Body of pancreas (tissue), 4 donors: Measurements from ENCODE around the gene RPS16. TPM values are rescaled to one million over a fixed set of nuclear protein-coding genes. Genes with fewer than 3 reads are reported as not detected.

Experiments
- ATAC-seq: fragments of 150-250 bp; one replicate; pipeline ENCODE4 v1.9.1; 2016
- DNase-seq, 4 donors: peaks; one replicate each; pipeline ENCODE4 v3.0.0-alpha.2; 2019
- H3K27ac ChIP-seq, 4 donors: fragments of 200-600 bp; sonication (generic); 1 replicate in 3 of 4; 2 replicates in 1 of 4; pipeline versions ENCODE4 v1.5.1 to v1.6.1; 2016 to 2019; ENCODE audit warnings: mild to moderate bottlenecking in 1 of 4, mixed read lengths in 1 of 4, moderate library complexity in 1 of 4
- H3K27me3 ChIP-seq, 2 donors: fragments of 200-600 bp; sonication (generic); one replicate each; pipeline ENCODE4 v1.6.0; 2016; ENCODE audit warnings: mild to moderate bottlenecking in 1 of 2
- H3K36me3 ChIP-seq, 2 donors: fragments of 200-600 bp; sonication (generic); replicated peaks in 1 of 2; 2 replicates each; pipeline ENCODE4 v1.5.1; 2016; ENCODE audit warnings: low read depth in 2 of 2; ENCODE audit not compliant: insufficient read depth in 1 of 2
- H3K4me1 ChIP-seq: fragments of 200-600 bp; sonication (generic); one replicate; pipeline ENCODE4 v1.6.0; 2016
- H3K4me3 ChIP-seq, 2 donors: fragments of 200-600 bp; sonication (generic); 1 replicate in 1 of 2; 2 replicates in 1 of 2; pipeline ENCODE4 v1.5.1; 2016 to 2019
- H3K9me3 ChIP-seq, 3 donors: fragments of 200-600 bp; sonication (generic); 1 replicate in 2 of 3; 2 replicates in 1 of 3; pipeline ENCODE4 v1.5.1; 2016
- CTCF ChIP-seq, 7 experiments: fragments of 450-650 bp in 4 of 7; fragments of 200-600 bp in 3 of 7; sonication (generic) in 3 of 7; IDR thresholded peaks; one replicate each; pipeline ENCODE4 v1.5.1; 2016 to 2019; ENCODE audit warnings: antibody characterized with exemption in 7 of 7
- POLR2A ChIP-seq, 3 donors: fragments of 450-650 bp; IDR thresholded peaks; one replicate each; pipeline ENCODE4 v1.6.1; 2016; ENCODE audit warnings: antibody characterized with exemption in 3 of 3, mild to moderate bottlenecking in 2 of 3
- WGBS, 2 donors: methylation state at CpG; one replicate each; pipeline ENCODE4 v1.1.5; 2017; 5-methylcytosine and 5-hydroxymethylcytosine counted together
- intact Hi-C: fragments of 100-400 bp; cut with DNase I; formaldehyde crosslinking; loops from one replicate; pipeline ENCODE4 v1.15.1; 2023
- total RNA-seq, 2 donors: library from RNA; depleted of rRNA; stranded (reverse); fragments of >200 nt; gene quantifications; one replicate each; pipeline ENCODE4 v1.1.0, GENCODE V29; 2016

Gene RPS16
- total RNA-seq, 2 donors from 2014 or later: 573 to 1,475 TPM

GRCh38 chr19:39411081-39411831 is 24.5 kb downstream of the RPS16 start:
- no peaks in the 10 kb centered on the region for H3K36me3 ChIP-seq
- H3K9me3 ChIP-seq: no peaks in the 10 kb centered on the region
- H3K4me1 ChIP-seq: peaks cover 54% of the 10 kb centered on the region
- H3K4me3 ChIP-seq: no peak overlapping the region
- 2 to 3% methylated on average over 9 of the region's 9 CpGs for WGBS, 2 donors
- no peaks in the 10 kb centered on the region for H3K27me3 ChIP-seq
- DNase-seq: peak; percentile 71 to 84 (median 78)
- peak overlapping the region; percentile 88 to 98 (median 96) for H3K27ac ChIP-seq
- peak; percentile 3 for ATAC-seq
- intact Hi-C loops: loop anchor here (10.0 kb wide), 1 partner anchor 66 kb away; the partner anchor contains the start of gene SAMD4B
- TF ChIP-seq POLR2A (IDR thresholded peaks at IDR 0.05): peak in 2 of 3 donors; percentile 64 to 71
- TF ChIP-seq CTCF (IDR thresholded peaks at IDR 0.05): peak in 1 of 7 experiments; percentile 11

- DNase-seq (no peak), ATAC-seq (no peak)
- 18 to 58% methylated on average over 1 of the region's 1 CpG for WGBS, 2 donors
- peaks cover 59% of the 10 kb centered on the region for H3K4me1 ChIP-seq
- no peak for TF ChIP-seq CTCF (IDR thresholded peaks at IDR 0.05)
- TF ChIP-seq POLR2A (IDR thresholded peaks at IDR 0.05): no peak
- H3K27me3 ChIP-seq: no peaks in the 10 kb centered on the region
- H3K9me3 ChIP-seq: no peaks in the 10 kb centered on the region
- no peak overlapping the region for H3K4me3 ChIP-seq
- no peaks in the 10 kb centered on the region for H3K36me3 ChIP-seq
- intact Hi-C loops: loop anchor here (10.0 kb wide), 1 partner anchor 66 kb away; the partner anchor contains the start of gene SAMD4B
- peak overlapping the region; percentile 88 to 98 (median 96) for H3K27ac ChIP-seq
Measured at GRCh38 chr19:39410831-39411080, 25.0 kb downstream of the RPS16 start.

- WGBS, 2 donors: 2 to 4% methylated on average over 23 to 34 of the region's 35 CpGs
- Histone ChIP-seq H3K4me1 (peaks cover 63% of the 10 kb centered on the region), H3K4me3 (peak overlapping the region; percentile 10 to 42), H3K27me3 (no peaks in the 10 kb centered on the region), H3K27ac (peak overlapping the region; percentile 88 to 98 (median 96)), H3K36me3 (no peaks in the 10 kb centered on the region), H3K9me3 (no peaks in the 10 kb centered on the region)
- no peak for TF ChIP-seq CTCF (IDR thresholded peaks at IDR 0.05)
- TF ChIP-seq POLR2A (IDR thresholded peaks at IDR 0.05): peak in 2 of 3 donors; percentile 67 to 76
- ATAC-seq (peak; percentile 3), DNase-seq (peak; percentile 63 to 78 (median 70))
- intact Hi-C loops: loop anchor here (10.0 kb wide), 1 partner anchor 65 kb away; the partner anchor contains the start of gene SAMD4B
Measured at GRCh38 chr19:39410017-39410830, 25.5 kb downstream of the RPS16 start.

GRCh38 chr19:39409208-39410016 is 26.3 kb downstream of the RPS16 start:
- peak; percentile 90 to 93 (median 91) for TF ChIP-seq POLR2A (IDR thresholded peaks at IDR 0.05)
- peak in 1 of 7 experiments; percentile 9 for TF ChIP-seq CTCF (IDR thresholded peaks at IDR 0.05)
- Histone ChIP-seq H3K9me3 (no peaks in the 10 kb centered on the region), H3K27me3 (no peaks in the 10 kb centered on the region), H3K36me3 (no peaks in the 10 kb centered on the region), H3K4me3 (peak overlapping the region; percentile 10 to 42), H3K27ac (peak overlapping the region; percentile 92 to 98 (median 96)), H3K4me1 (peaks cover 63% of the 10 kb centered on the region)
- DNase-seq: peak; percentile 95 to 98 (median 96)
- intact Hi-C loops: loop anchor here (10.0 kb wide), 1 partner anchor 65 kb away; the partner anchor contains the start of gene SAMD4B
- ATAC-seq: peak; percentile 34
- 1 to 2% methylated on average over 25 to 49 of the region's 52 CpGs for WGBS, 2 donors
